LNCaP clone FGC (cell line): ENCODE measurements around the gene TRIM28.

ENCODE experiments used
- DNase-seq: peaks from one replicate; pipeline ENCODE4 v3.0.0-alpha.2; 2011; ENCODE audit warnings: low read depth
- H3K4me3 ChIP-seq: 2 replicates; pipeline ENCODE4 v1.5.1; 2011; ENCODE audit warnings: mild to moderate bottlenecking, low read depth, low read length, control low read depth
- CTCF ChIP-seq: IDR thresholded peaks from 2 replicates; pipeline ENCODE4 v1.5.1; 2012; ENCODE audit warnings: mild to moderate bottlenecking; ENCODE audit not compliant: control insufficient read depth, insufficient read depth; ENCODE audit errors: extremely low read depth

The TRIM28 gene

DNA sequence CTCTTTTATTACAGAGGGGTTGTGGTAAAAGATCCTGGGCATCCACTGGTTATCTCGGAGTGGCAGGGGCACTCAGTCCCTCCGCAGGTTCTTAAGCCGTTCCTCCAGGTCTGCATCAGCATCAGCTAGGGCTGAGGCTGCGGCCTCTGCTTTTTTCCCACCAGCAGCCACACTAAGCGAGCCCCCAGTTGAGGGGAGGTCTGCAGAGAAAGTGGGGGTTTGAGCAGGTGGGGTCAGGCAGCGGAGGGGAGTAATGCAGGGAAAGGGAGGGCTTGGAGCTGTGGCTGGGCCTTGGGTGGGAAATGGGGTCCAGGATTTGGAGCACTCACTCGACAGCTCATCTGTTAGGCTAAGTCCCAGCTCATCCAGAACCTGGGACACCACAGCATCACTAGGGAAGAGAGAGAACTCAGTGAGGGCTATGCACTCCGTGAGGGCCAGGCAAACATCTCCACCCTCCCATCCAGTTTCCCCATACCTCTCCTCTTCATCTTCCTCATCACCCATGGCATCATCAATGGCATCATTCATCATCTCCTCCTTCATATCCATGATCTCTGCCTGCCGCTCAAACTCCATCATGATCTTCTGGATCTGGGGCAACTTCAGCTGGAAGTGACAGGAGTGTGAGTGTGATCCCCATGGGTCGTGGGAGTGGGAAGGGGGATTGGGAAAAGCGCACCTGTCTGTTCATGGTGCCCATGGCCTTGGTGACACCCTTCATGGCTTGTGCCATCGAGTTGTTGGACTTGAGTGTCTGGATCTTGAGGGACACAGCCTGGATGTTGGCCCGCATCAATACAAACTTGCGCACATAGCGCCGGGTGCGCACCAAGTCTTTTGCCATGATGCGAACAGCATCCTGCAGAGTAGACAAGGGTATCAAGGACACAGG lies 8.0 kb downstream of the TRIM28 start:
- H3K4me3 ChIP-seq = no peak overlapping the region
- no peak for DNase-seq
- TF ChIP-seq CTCF = no peak

- DNase-seq = no peak
- no peak for TF ChIP-seq CTCF
- no peak overlapping the region for H3K4me3 ChIP-seq
Observed at GRCh38 chr19:58552655-58553054, 8.8 kb downstream of the TRIM28 start.

- no peak for DNase-seq
- peak overlapping the region; percentile 83 for H3K4me3 ChIP-seq
- no peak for TF ChIP-seq CTCF
Observed at GRCh38 chr19:58553799-58554493, 10.1 kb downstream of the TRIM28 start.

DNA sequence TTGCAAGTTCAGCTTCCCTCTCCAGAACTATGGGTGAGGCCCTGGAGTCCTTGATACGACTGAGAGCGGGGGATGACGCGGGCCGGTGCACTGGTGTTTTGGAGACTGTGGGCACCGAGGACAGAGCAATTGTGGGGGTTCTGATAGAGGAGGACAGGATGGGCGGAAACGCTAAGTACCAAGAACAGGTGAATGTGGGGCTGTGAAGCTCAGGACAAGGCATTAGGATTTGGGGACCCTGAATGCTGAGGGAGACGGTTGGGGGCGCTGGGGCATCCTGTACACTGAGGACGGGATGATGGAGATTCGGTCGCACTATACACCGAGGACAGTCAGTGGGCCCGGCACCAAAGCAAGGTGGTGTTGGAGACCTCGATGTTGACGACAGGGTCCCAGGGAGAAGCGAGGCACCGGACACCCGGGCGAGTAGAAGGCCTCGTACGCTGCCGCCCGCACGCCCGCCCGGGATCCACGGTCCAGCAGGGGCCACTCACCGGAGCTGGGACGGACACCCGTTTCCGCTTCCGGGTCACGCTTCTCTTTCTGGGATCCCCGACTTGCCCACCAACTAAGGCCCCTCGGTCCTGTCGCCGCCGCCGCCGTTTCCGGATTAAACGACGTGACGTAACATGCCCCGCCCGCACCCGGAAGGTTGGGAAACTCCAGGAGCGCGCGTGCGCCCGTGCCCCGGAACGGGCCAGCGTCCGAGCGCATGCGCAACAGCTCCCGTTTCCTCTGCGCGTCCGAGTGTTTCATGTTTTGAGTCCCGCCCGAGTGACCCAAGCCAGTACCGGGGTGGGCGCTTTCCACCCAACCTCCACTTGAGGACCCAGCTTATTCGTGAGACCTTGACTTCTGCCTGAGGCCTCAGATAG lies 10.9 kb downstream of the TRIM28 start, which contains the start of gene CHMP2A:
Gene CHMP2A (minus strand): TSS at position 612 of the 875 bp plus-strand sequence. CDS start 893 bp downstream, outside the sequence.
- H3K4me3 ChIP-seq = peak within 1 kb of the TSS; percentile 83
- peak; percentile 86 for DNase-seq
- TF ChIP-seq CTCF = no peak

- peak overlapping the region; percentile 83 for H3K4me3 ChIP-seq
- no peak for DNase-seq
- TF ChIP-seq CTCF = no peak
Observed at GRCh38 chr19:58555369-58555885, 11.6 kb downstream of the TRIM28 start.

GRCh38 chr19:58555920-58556621 lies 12.2 kb downstream of the TRIM28 start:
- no peak for DNase-seq
- H3K4me3 ChIP-seq = no peak overlapping the region; the same call in 1 of the 2 replicates
- no peak for TF ChIP-seq CTCF
